ENCODE data around the gene C11orf91. TPM values are rescaled to one million over a fixed set of nuclear protein-coding genes. Genes with fewer than 3 reads are reported as not detected.

The C11orf91 gene
- total and polyA plus RNA-seq, 2 of the 8 experiments (the other 6 are each of a cell fraction or from before 2014, with no cell fraction given): not detected

- Histone ChIP-seq H3K23me2 (ENCODE audit: low read depth, low read length) (peaks cover 4% of the 10 kb centered on the region), H4K20me1 (replicated peaks in 1 of 2; ENCODE audit: control insufficient read depth in 1 of 2, insufficient read depth in 2 of 2, low read length in 2 of 2) (peaks cover 0 to 3% of the 10 kb centered on the region in 2 experiments), H3K14ac (ENCODE audit: insufficient read length) (no peak overlapping the region), H4K91ac (replicated peaks; ENCODE audit: insufficient read length, low read length) (no peak overlapping the region), H2BK15ac (ENCODE audit: low read length) (no peak overlapping the region), H3K4me1 (replicated peaks in 1 of 4; ENCODE audit: control insufficient read depth in 3 of 4, insufficient read depth in 4 of 4, low read length in 3 of 4) (peaks cover 0 to 4% (median 2%) of the 10 kb centered on the region in 4 experiments; a peak in 2 of 7 replicates), H3K4me3 (ENCODE audit: extremely low read depth in 1 of 4, insufficient read depth in 2 of 4, low read depth in 3 of 4, low read length in 4 of 4) (no peak overlapping the region), H2BK120ac (replicated peaks; ENCODE audit: low read depth, low read length) (no peak overlapping the region), H2AFZ (ENCODE audit: low read length) (no peak overlapping the region), H3K9ac (replicated peaks in 1 of 4; ENCODE audit: extremely low read depth in 1 of 4, low read depth in 3 of 4, low read length in 3 of 4) (no peak overlapping the region), H2BK12ac (ENCODE audit: low read depth, low read length) (no peak overlapping the region), H3K4me2 (ENCODE audit: insufficient read depth in 1 of 2, low read depth in 2 of 2, low read length in 2 of 2) (no peak overlapping the region), H4K5ac (ENCODE audit: insufficient read length, low read depth, low read length) (no peak overlapping the region), H3K18ac (ENCODE audit: extremely low read depth, low read length) (no peak overlapping the region), H3K27me3 (replicated peaks in 1 of 4; ENCODE audit: control insufficient read depth in 3 of 4, extremely low read depth in 1 of 4, insufficient read depth in 3 of 4, low read length in 3 of 4) (no peaks in the 10 kb centered on the region), H3K4ac (replicated peaks; ENCODE audit: insufficient read length, low read depth, low read length) (no peak overlapping the region), H2AK5ac (ENCODE audit: low read depth, low read length) (no peak overlapping the region), H4K8ac (ENCODE audit: extremely low read depth, insufficient read depth, low read length) (no peak overlapping the region), H2BK5ac (ENCODE audit: low read depth, low read length) (no peak overlapping the region), H3K36me3 (ENCODE audit: control insufficient read depth in 2 of 4, insufficient read depth in 4 of 4, low read length in 3 of 4) (peaks cover 0 to 1% (median 0%) of the 10 kb centered on the region in 4 experiments; a peak in 2 of 8 replicates), H3K56ac (replicated peaks; ENCODE audit: insufficient read length, low read depth, low read length) (no peak overlapping the region), H3K23ac (ENCODE audit: insufficient read length) (no peak overlapping the region), H3K9me3 (ENCODE audit: insufficient read depth in 2 of 2, low read depth in 1 of 2, low read length in 1 of 2) (no peaks in the 10 kb centered on the region), H3K79me1 (ENCODE audit: low read depth, low read length) (no peaks in the 10 kb centered on the region), H3K79me2 (ENCODE audit: control insufficient read depth in 1 of 2, insufficient read depth in 2 of 2, low read length in 2 of 2) (no peaks in the 10 kb centered on the region), H2BK20ac (ENCODE audit: low read length) (no peak overlapping the region), H3K27ac (ENCODE audit: low read depth, low read length) (no peak overlapping the region)
- WGBS, 2 experiments (ENCODE audit: extremely low coverage in 1 of 2, insufficient coverage in 1 of 2, insufficient read length in 1 of 2, insufficient replicate concordance in 2 of 2, low coverage in 1 of 2, low lambda C conversion rate in 2 of 2, missing lambda C conversion rate in 1 of 2): 94 to 100% methylated on average over 1 to 7 of the region's 7 CpGs
- DNase-seq (ENCODE audit: low read depth in 1 of 2, low spot score in 2 of 2) (no peak), FAIRE-seq (no peak)
- POLR2A ChIA-PET (ENCODE audit: partially characterized antibody): no interaction called here
- CTCF ChIA-PET (ENCODE audit: partially characterized antibody): interaction anchor here (0.8 to 2.0 kb wide), 13 partner anchors 8 to 568 kb away, joined by 3 to 19 read pairs (median 4); partner anchors contain the start of gene FBXO3
- no peak for TF ChIP-seq NANOG (IDR thresholded peaks at IDR 0.05; ENCODE audit: insufficient read depth, low read depth, low read length, poor library complexity, severe bottlenecking)
These were observed 41.2 kb upstream of the C11orf91 start for GRCh38 chr11:33741806-33742205.

Data from H1 (cell line).